HG02938 (cell line): ENCODE results near the gene PDE6C.

ENCODE experiments used
- ATAC-seq: cut with Tn5 transposase; IDR thresholded peaks from one replicate; pipeline ENCODE4 v1.9.1; 2021; ENCODE audit warnings: mild to moderate bottlenecking, moderate library complexity; ENCODE audit not compliant: unreplicated experiment

The PDE6C gene

DNA sequence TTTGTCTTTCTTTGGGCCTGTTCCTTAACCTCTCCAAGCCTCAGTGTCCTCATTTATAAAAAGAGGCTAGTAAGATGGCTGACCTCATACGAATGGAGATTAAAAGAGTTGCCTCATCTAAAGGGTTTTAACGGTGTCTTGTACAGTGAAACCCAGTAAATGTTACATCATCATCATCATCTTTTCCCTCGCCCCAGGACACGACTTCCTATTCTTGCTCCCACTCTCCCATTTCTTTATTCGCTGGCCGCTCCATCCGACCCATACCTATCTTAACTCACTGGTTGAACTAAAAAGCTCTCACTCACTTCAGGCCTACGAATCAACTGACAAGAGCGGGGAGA lies 89.5 kb downstream of the PDE6C start:
- ATAC-seq, result peak; percentile 23

DNA sequence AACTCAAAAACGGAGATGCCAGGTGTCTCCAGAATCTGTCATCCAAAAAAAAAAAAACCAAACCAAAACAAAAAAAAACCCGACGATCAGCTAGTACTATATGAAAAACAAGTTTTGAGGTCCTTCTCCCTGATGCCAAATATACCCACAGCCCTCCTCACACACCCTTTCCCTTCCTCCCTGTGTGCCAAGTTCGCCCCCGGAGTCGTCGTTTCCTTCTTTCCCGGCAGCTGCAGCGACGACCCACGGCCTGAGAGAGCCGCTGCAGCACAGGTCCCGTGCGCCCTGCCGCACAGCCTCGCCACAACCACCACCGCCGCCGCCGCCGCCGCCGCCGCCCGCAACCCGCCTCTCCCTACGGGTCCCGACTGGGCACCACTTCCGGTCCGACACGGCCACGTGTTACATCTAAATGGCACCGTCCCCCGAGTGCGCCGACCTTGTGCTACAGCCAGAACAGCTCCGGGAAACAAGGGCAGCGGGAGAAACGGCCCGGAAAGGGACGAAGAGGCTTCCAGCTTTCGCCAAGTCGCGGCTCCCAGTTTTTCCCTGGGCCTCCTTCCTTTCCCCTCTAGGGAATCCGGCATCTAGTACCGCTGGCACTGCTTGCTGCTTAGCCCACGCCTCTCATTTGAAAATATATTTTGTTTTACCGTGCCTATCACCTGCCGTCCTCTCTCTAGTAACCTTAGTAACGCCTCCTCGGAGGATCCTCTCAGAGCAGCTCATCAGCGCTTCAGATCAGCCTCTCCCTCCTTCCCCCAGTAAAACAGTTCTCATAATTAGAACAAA lies 90.1 kb downstream of the PDE6C start, which contains the start of gene FRA10AC1:
Gene FRA10AC1, minus strand, starts transcription at position 383 of the 792 bp plus-strand sequence. CDS start 2,486 bp downstream, outside the sequence.
- peak; percentile 83 for ATAC-seq

DNA sequence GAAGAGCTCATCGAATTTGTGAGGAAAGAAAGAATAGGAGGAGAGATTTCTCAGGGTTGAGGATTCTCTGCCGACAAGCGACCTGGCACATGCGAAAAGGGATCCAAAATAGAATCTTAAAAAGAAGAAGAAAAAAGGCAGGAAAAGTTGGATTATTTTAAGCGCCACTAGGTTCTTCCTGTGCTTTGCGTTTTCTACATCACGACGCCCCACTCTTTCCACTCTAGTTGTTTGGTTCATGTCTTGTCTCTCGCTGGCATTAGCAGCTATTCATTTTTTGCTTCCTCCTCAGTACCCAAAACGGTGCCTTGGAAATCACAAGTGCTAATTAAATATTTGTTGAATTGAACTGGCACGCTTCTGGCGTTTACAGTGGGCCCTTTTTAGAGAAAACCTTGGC lies 90.7 kb downstream of the PDE6C start:
- ATAC-seq, result no peak

GRCh38 chr10:93703841-93704240 lies 91.5 kb downstream of the PDE6C start:
- no peak for ATAC-seq

- ATAC-seq, result no peak
Observed at GRCh38 chr10:93704451-93704850, 92.1 kb downstream of the PDE6C start.

DNA sequence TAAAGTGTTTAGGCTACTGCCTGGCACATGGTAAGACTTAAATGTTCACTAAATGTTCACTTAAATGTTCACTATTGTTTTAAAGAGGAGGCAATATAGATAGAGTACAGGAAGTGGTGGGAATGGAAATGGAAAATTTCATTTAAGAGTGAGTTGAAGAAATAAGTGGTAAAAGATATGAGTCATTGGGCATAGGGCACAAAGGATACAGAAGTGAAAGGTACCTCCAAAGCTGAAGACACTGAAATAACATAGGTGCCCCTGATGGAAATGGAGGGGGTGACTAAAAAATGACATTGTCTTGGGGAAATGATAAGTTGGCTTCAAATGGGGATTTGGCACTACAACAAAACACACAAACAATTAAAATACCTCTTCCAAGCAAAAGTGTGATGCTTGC lies 95.3 kb downstream of the PDE6C start:
- ATAC-seq, result no peak

DNA sequence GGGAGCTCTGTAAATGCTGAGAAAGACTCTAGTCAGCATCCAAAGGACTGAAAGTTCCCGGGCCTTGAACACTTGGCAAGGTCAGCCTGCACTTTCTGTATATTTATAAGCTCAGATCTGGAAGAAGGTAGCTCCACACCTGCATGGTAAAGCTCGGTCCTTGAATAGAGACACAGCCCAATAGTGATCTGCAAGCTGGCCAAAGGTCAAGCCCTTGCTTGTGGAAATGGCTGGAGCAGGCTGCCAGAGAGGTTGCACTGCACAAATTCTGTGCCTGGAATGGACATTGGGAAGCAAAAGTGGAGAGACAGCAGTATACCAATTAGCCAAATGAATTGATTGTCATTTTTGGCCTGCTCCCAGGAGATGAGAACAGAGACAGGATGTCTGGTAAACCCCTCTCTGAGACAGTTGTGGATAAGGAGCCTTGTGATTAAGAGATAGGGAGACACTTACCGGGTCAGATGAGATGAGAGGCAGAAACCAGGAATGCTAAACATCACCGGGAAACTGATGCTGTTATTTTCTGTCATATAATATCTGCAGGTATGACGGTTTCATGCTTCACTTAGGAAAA lies 98.1 kb downstream of the PDE6C start:
- ATAC-seq, result no peak

DNA sequence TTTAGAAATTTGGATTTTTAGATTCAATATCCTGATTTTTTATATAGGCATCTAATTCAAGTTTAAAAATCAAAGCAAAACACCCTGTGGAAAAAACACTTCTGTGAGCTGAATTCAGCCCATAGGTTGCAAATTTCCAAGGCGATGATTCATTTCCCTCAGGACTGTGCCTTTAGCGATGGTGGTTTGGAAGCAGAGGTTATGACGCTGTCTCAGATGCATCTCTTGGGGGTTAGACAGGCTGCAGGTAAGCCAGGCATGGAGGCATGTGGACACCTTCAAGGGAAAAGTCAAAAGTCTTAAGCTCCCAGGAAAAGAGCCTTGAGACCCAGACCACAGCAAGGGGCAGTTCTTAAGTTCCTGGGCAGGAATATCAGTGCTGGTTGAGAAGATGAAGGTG lies 99.6 kb downstream of the PDE6C start:
- no peak for ATAC-seq

DNA sequence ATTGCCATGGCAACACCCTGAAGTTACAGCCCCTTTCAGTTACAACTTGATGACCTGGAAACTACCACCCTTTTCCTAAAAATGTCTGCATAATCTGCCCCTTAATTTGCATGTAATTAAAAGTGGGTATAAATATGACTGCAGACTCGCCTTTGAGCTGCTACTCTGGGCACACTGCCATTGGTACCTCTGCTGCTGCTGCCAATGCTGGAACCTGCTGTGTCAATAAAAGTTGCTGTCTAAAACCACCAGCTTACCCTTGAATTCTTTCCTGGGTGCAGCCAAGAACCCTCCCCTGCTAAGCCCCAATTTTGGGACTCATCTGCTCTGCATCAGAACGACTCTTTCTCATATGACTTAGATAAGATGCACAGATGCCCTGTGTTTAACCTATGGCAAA lies 100.3 kb downstream of the PDE6C start:
- ATAC-seq, result no peak

GRCh38 chr10:93715345-93715744 lies 103.0 kb downstream of the PDE6C start:
- ATAC-seq, result peak; percentile 95
